Lower leg skin (tissue), 4 donors: Measurements from ENCODE around the gene SDK2. TPM values are rescaled to one million over a fixed set of nuclear protein-coding genes. Genes with fewer than 3 reads are reported as not detected.

Experiments
- DNase-seq, 2 donors: peaks; one replicate each; pipeline ENCODE4 v3.0.0-alpha.2; 2019; ENCODE audit warnings: low spot score in 2 of 2
- H3K4me3 ChIP-seq: fragments of 200-600 bp; sonication (generic); 2 replicates; pipeline ENCODE4 v1.5.1; 2017; ENCODE audit warnings: mild to moderate bottlenecking, low read depth; ENCODE audit not compliant: poor library complexity, severe bottlenecking
- POLR2A ChIP-seq, 2 donors: fragments of 450-650 bp; IDR thresholded peaks; one replicate each; pipeline ENCODE4 v1.6.1; 2016 to 2017; ENCODE audit warnings: antibody characterized with exemption in 2 of 2, mild to moderate bottlenecking in 1 of 2, moderate library complexity in 1 of 2
- WGBS, 2 donors: methylation state at CpG; one replicate each; pipeline ENCODE4 v1.1.5; 2018; 5-methylcytosine and 5-hydroxymethylcytosine counted together
- intact Hi-C: fragments of 100-400 bp; cut with DNase I; formaldehyde crosslinking; loops from one replicate; pipeline ENCODE4 v1.15.0; 2023; ENCODE audit warnings: low total_unique reads
- total RNA-seq, 4 donors: library from RNA; depleted of rRNA; stranded (reverse); fragments of >200 nt; gene quantifications; one replicate each; pipeline ENCODE4 v1.1.0, GENCODE V29; 2016
- TF ChIP-seq, protein P1 (sequence below), 3 donors: fragments of 450-650 bp; IDR thresholded peaks; one replicate each; pipeline ENCODE4 v1.5.1; 2016; ENCODE audit warnings: antibody characterized with exemption in 3 of 3, mild to moderate bottlenecking in 3 of 3, moderate library complexity in 2 of 3

SDK2 gene
- total RNA-seq, 4 donors from 2014 or later: 1.5 to 4.4 (median 1.6) TPM

DNA sequence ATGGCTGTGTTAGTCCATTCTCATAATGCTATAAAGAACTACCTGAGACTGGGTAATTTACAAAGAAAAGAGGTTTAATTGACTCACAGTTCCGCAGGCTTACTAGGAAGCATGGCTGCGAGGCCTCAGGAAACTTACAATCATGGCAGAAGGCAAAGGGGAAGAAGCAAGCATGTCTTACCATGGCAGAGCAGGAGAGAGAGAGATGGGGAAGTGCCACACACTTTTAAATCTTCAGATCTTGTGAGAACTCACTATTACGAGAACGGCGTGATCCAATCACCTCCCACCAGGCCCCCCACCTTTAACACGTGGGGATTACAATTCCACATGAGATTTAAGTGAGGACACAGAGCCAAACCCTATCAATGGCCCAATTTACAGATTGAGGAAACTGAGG, 96.5 kb downstream of the SDK2 start:
- intact Hi-C loops: no loop called here

DNA sequence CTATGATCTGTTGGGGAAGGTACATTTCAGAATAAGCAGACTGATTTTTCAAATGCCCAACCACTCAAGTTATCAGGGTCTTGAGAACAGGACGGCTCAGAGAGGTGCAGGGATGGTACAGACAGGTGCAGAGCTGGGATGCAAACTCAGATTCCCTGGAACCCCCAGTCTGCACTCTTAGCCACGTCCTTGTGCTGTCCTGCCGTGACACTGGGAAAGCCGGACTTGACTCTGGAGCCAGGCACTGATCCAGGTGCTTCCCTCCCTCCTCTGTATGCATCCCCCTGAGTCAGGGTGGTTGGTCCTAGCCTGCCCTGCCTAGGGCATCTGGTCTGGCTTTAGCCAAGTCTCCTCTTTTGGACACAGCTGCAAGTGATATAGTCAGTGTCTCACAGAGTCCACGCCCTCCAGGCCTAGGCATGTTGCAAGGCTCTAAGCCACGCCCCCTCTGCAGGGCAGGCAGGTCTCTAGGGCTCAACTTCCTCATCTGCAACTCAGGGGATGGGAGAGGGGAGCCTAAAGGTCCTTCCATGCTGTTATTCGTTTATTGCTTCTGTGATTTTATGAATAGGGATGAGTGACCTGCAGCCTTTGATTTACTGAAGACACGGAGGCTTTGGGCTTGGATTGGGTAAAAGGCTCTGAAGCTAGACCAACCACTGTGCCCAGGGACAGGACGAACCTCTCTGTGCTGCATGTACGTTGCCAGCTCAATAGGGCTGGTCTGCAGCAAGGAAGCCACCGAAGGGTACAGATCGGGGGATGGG, 97.3 kb downstream of the SDK2 start:
- DNase-seq: peak in 1 of 2 donors; percentile 53
- TF ChIP-seq, protein P1, sequence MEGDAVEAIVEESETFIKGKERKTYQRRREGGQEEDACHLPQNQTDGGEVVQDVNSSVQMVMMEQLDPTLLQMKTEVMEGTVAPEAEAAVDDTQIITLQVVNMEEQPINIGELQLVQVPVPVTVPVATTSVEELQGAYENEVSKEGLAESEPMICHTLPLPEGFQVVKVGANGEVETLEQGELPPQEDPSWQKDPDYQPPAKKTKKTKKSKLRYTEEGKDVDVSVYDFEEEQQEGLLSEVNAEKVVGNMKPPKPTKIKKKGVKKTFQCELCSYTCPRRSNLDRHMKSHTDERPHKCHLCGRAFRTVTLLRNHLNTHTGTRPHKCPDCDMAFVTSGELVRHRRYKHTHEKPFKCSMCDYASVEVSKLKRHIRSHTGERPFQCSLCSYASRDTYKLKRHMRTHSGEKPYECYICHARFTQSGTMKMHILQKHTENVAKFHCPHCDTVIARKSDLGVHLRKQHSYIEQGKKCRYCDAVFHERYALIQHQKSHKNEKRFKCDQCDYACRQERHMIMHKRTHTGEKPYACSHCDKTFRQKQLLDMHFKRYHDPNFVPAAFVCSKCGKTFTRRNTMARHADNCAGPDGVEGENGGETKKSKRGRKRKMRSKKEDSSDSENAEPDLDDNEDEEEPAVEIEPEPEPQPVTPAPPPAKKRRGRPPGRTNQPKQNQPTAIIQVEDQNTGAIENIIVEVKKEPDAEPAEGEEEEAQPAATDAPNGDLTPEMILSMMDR (IDR thresholded peaks at IDR 0.05): no peak
- TF ChIP-seq POLR2A (IDR thresholded peaks at IDR 0.05): no peak
- H3K4me3 ChIP-seq: no peak overlapping the region
- intact Hi-C loops: no loop called here
- WGBS, 2 donors: 56 to 61% methylated on average over 12 of the region's 12 CpGs

More for the DNA sequence above, 96.5 kb downstream of the SDK2 start:
- no peak for TF ChIP-seq POLR2A (IDR thresholded peaks at IDR 0.05)
- TF ChIP-seq, protein P1 (IDR thresholded peaks at IDR 0.05): no peak
- DNase-seq: no peak
- 82 to 95% methylated on average over 6 of the region's 6 CpGs for WGBS, 2 donors
- H3K4me3 ChIP-seq: no peak overlapping the region

DNA sequence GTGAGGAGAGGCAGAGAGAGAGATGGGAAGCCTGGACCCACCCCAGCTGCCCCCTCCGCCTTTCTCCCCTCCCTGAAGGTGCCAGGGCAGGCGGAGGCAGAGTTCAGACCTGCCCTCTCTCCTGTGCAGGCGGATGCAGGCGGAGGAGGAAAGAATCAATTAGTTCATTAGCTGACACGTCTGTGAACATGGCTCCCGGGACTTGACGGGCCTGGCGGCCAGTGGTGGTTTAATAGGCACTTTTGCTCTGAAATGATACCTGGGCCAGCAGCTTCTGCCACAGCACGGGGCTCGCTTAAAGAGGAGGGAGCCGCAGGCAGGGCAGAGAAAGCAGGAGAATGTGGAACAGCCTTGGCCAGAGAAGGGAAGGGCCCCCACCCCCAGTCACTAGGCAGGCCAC, 98.1 kb downstream of the SDK2 start:
- TF ChIP-seq POLR2A (IDR thresholded peaks at IDR 0.05): no peak
- TF ChIP-seq, protein P1 (IDR thresholded peaks at IDR 0.05): no peak
- no peak overlapping the region for H3K4me3 ChIP-seq
- DNase-seq: no peak
- intact Hi-C loops: no loop called here
- 40 to 51% methylated on average over 8 to 10 of the region's 11 CpGs for WGBS, 2 donors

- TF ChIP-seq, protein P1 (IDR thresholded peaks at IDR 0.05): no peak
- TF ChIP-seq POLR2A (IDR thresholded peaks at IDR 0.05): no peak
- intact Hi-C loops: no loop called here
- DNase-seq: no peak
- whole genome bisulfite sequencing, 2 donors: 63 to 87% methylated on average over 17 of the region's 17 CpGs
- no peak overlapping the region for H3K4me3 ChIP-seq
These were observed 98.9 kb downstream of the SDK2 start for GRCh38 chr17:73545109-73546032.

DNA sequence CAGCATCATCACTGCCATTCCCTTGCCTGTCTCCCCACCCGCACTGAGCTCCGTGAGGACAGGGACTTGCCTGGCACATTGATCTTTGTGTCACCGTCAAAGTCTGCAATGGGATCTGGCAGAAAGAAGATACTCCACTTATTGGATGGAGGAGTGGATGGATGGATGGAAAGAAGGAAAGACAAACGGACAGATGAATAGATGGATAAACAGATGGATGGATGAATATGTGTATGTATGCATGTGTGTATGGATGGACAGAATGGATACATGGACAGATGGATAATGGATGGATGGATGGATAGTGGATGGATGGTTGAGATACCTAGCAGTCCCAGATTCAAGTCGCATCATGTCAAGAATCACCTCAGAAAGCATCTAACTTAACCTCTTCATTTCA, 99.9 kb downstream of the SDK2 start:
- TF ChIP-seq, protein P1 (IDR thresholded peaks at IDR 0.05): no peak
- TF ChIP-seq POLR2A (IDR thresholded peaks at IDR 0.05): no peak
- no peak for DNase-seq
- 91 to 95% methylated on average over 5 of the region's 5 CpGs for WGBS, 2 donors
- intact Hi-C loops: no loop called here
- no peak overlapping the region for H3K4me3 ChIP-seq
